ENCODE measurements around the gene SLC2A9. TPM values are rescaled to one million over a fixed set of nuclear protein-coding genes. Genes with fewer than 3 reads are reported as not detected.

The SLC2A9 gene
- total and polyA plus RNA-seq, 2 of the 13 experiments (the other 11 are each of a cell fraction or from before 2014, with no cell fraction given), result 36.2 to 42.3 TPM

GRCh38 chr4:10020871-10021652 is at the start of gene SLC2A9 (continued):
- 0 out of 2 replicates have a peak, but pooled peaks have one; percentile 42 for TF ChIP-seq STAT6 (CRISPR knock-in tag; IDR thresholded peaks at IDR 0.05; ENCODE audit: borderline replicate concordance)
- 0 out of 2 replicates have a peak, but pooled peaks have one; percentile 46 for TF ChIP-seq REPIN1 (CRISPR knock-in tag; IDR thresholded peaks at IDR 0.05; ENCODE audit: borderline replicate concordance, low read depth)
- no peak for TF ChIP-seq SATB2 (CRISPR knock-in tag; IDR thresholded peaks at IDR 0.05)
- peak; percentile 33; the same call in 1 of the 2 replicates for TF ChIP-seq ZMYM4 (CRISPR knock-in tag; IDR thresholded peaks at IDR 0.05)
- TF ChIP-seq SALL1 (CRISPR knock-in tag; IDR thresholded peaks at IDR 0.05), result peak; percentile 73
- no peak for TF ChIP-seq ZMAT3 (CRISPR knock-in tag; conservative IDR thresholded peaks at IDR 0.05)
- no peak for TF ChIP-seq ZBTB38 (CRISPR knock-in tag; IDR thresholded peaks at IDR 0.05)
- TF ChIP-seq KMT2B (CRISPR knock-in tag; IDR thresholded peaks at IDR 0.05), result 0 out of 2 replicates have a peak, but pooled peaks have one; percentile 23
- TF ChIP-seq BRCA1 (CRISPR knock-in tag; IDR thresholded peaks at IDR 0.05), result 0 out of 2 replicates have a peak, but pooled peaks have one; percentile 30
- TF ChIP-seq ZNF629 (CRISPR knock-in tag; conservative IDR thresholded peaks at IDR 0.05), result no peak
- no peak for TF ChIP-seq ZBTB2 (CRISPR knock-in tag; IDR thresholded peaks at IDR 0.05; ENCODE audit: low read depth)
- no peak for TF ChIP-seq MAF1 (CRISPR knock-in tag; IDR thresholded peaks at IDR 0.05; ENCODE audit: borderline replicate concordance)
- no peak for TF ChIP-seq POGK (CRISPR knock-in tag; conservative IDR thresholded peaks at IDR 0.05)
- 0 out of 2 replicates have a peak, but pooled peaks have one; percentile 41 for TF ChIP-seq ZBTB43 (CRISPR knock-in tag; conservative IDR thresholded peaks at IDR 0.05)
- TF ChIP-seq KAT7 (CRISPR knock-in tag; IDR thresholded peaks at IDR 0.05; ENCODE audit: borderline replicate concordance), result peak; percentile 48; the same call in 1 of the 2 replicates
- TF ChIP-seq GPBP1L1 (CRISPR knock-in tag; IDR thresholded peaks at IDR 0.05), result no peak
- no peak for TF ChIP-seq MAFK (conservative IDR thresholded peaks at IDR 0.05 in 1 of 2, IDR thresholded peaks at IDR 0.05 in 1 of 2; ENCODE audit: low read length in 2 of 2)
- no peak for TF ChIP-seq ZNF326 (CRISPR knock-in tag; IDR thresholded peaks at IDR 0.05; ENCODE audit: borderline replicate concordance)
- no peak for TF ChIP-seq ZNF460 (CRISPR knock-in tag; IDR thresholded peaks at IDR 0.05; ENCODE audit: borderline replicate concordance)
- no peak for TF ChIP-seq ASH2L (IDR thresholded peaks at IDR 0.05; ENCODE audit: insufficient read length, low read depth, low read length)
- no peak for TF ChIP-seq ARNT (IDR thresholded peaks at IDR 0.05)

All from HepG2 (cell line).